ENCODE measurements around the gene PLCB3.

Gene PLCB3

DNA sequence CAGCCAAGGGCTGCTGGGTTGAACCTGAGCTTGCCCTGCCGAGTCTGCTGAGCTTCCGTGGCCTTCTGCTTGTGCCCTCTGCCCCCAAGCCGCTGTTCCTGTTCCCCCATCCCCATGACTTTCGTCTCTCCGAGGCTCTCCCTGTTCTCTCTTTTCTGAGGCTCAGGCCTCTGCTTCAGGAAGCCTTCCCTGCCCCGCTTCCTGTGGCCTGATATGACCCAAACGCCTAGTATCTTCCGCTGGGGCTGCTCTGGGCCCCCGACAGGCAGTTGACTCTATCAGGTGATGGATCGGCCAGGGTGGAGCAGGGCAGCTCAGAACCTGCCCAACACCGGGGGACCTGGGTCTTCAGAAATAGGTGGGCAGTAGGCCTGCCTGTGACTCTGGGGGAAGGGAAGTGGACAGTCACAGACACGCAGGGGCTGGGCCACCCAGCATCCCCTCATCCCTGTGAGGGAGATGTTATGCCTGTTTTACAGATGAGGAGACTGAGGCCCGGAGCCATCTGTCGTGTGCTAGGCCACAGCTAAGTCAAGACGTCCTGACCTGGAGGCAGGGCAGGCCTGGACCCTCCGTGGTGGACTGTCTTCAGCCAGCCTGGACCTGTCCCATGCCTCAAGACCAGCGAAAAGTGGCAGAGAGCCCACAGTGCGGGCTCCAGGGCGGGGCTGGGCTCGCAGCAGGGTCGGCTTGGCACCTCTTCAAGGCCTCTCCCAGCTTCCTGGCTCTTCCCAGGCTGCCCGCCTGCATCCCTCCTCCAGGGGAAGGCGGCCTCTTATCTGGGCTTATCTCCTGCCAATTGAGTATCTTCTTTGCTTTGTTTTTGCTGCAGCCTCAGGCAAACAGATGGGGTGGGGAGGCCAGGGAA, 16.9 kb downstream of the PLCB3 start:
- DNase-seq, result no peak

DNA sequence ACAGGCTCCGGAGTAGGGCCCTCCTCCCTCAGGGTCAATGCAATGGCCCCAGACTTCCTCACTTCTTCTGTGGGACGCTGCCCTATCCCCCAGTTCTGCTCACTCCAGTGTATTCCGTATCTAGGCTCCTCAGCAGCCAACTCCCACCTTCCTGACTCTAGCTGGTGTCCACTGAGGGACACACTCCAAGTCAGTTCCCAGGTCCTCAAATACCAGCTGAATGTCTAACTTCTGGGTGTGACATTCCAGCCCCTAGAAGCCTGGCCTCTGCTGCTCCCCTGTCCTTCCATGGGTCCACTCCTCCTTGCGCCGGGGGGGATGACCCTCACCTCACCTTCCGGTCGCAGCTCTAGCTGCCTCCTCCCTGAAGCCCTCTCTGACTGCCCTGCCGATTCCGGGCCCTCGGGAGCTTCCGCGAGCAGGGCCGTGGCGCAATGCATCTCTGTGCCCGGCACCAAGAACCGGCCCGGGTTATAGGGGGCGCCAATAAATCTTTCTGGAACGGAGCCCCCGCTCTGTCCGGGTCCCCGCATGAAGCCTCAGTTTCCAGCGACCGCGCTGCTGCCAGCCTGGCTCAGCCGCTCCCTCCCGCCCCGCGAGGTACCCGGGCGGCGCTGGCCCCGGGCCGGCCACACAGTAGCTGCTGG, 17.7 kb downstream of the PLCB3 start:
- DNase-seq, result no peak

DNA sequence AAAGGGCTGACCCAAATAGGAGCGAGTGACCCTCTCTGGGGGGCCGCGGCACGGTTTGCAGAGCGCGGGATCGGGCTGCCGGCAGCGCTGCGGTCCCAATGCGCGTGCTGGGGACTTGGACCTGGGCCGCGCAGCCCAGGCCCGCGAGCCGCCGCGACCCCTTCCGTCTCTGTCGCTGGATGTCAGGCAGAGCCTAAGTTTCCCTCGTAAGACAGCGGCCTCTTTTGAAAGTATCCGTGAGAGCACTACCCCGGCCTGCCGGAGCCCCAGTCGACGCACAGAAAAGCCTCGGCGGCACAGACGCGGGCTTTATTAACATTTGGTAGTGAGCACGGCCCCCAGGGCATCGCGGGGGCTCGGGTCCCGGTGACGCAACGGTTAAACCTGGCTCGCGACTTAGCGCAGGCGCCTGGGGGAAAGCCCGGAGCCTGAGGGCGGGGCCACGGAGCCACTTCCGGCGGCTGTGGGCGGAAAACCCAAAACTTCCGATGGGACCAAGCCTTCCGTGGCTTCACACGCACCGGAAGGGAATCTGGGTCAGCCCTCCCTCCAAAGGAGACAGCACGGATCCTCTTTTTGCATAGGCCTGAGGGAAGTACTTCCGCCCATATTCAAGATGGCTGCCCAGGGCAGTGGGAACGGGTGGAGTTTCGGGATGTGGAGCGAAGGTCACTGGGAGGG, 18.4 kb downstream of the PLCB3 start:
- DNase-seq, result peak; percentile 98

DNA sequence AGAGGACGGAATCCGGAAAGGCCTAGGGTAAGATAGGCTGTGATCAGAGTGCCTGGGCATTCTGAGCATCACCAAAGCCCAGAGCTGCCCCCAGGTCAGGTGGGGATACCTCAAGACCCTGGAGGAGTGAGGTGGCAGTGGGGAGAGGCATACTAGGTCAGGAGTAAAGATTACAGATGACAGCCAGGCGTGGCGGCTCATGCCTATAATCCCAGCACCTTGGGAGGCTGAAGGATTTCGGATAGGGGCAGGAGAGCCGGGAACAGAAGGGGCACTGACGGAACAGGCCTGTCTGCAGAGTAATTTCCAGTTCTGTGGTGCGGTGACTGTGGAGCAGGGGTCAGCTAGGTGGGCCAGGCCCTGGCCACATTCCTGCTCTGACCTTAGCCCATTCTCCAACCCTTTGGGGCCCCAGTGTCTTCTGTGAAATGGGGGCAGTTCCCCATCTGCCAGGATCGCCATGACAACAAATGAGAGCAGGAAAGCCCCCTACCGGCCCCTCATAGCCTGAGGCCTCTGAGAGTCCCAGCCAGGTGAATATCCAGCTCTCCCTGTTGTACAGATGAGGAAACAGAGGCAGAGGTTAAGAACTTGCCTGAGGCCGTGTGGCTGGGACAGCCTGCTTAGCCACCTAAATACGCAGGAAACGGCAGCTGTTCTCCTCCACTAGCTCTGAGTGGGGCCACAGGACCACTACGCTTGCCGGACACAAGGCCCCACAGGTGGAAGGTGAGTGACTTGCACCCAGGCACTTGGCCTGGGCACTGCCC, 23.9 kb downstream of the PLCB3 start:
- no peak for DNase-seq

DNA sequence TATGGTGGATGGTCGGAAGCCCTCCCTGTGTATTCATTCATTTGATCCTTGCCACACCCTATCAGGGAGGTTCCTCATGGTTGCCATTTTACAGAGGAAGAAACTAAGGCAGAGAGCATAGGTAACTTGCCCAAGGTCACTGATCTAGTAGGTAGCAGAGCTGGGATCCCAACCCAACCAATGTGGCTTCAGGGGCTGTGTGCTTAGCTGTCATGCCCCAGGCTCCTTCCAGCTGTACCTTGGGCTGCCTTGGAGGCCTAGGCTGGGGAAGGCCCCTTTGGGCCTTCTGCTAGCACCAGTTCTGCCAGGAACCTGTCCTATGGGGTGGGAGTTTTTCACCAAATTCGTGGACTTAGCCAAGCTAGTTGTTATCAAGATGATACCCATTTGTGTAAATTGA, 24.5 kb downstream of the PLCB3 start:
- DNase-seq, result no peak

DNA sequence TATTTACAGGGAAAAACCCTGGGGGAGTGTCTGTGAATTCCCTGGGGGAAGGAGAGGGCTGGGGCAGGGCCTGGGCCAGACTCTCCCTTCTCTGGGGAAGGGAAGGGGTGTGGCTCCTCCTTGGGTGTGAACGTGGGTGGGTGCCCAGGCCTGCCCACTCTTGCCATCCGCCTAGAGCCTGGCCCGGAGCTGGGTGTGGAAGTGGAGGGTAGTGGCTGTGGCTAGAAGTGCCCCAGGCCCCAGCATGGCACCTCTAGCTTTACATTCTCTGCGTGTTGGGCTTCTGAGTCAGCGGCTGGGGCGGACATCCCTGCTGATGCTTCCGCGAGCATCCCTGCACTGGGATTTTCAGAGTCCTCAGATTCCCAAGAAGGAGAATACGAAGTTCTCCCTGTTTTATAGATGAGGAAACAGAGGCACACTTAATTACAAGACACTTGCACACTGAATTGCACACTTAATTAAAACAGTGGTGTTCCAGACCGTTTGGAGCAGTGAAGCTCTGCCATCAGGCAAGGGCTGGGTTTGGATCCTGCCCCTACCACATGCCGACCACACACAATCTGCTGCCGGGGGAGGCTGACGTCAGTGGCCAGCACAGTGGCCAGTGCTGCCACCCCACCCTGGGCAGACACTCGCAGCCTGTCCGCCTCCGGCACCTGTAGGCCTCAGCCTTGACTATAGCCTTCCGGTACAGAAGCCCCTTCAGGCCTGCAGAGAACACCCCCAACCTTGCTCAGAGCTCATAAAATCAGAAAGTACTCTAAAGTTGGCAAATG, 25.5 kb downstream of the PLCB3 start:
- DNase-seq, result no peak

DNA sequence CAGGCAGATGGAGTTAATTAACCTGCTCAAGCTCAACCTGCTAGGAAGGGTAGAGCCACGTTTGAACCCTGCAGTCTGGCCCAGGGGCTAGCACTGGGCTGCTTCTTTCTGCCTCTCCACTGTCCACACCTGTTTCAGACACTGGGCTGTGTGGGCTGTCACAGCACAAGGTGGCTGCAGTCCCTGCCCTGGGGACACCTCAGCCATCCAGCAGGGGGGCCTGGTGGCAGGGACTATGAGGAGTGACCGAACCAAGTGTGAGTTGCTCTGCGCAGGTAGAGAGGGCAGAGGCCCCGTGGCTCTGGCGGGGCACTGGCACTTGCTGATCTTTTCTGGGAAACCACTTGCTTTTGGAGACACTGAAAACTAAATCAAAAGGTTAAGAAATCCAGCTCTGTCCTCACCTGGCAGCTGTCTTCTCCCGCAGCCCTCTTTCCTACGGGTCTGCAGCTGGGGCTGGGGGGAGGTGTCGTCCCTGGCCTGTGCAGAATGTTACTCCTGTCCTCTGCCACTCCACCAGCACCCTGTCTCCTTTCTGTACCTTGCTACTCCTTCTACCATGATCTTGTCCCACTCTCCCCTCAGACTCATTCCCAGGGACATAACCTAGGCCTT, 27.4 kb downstream of the PLCB3 start:
- DNase-seq, result no peak

DNA sequence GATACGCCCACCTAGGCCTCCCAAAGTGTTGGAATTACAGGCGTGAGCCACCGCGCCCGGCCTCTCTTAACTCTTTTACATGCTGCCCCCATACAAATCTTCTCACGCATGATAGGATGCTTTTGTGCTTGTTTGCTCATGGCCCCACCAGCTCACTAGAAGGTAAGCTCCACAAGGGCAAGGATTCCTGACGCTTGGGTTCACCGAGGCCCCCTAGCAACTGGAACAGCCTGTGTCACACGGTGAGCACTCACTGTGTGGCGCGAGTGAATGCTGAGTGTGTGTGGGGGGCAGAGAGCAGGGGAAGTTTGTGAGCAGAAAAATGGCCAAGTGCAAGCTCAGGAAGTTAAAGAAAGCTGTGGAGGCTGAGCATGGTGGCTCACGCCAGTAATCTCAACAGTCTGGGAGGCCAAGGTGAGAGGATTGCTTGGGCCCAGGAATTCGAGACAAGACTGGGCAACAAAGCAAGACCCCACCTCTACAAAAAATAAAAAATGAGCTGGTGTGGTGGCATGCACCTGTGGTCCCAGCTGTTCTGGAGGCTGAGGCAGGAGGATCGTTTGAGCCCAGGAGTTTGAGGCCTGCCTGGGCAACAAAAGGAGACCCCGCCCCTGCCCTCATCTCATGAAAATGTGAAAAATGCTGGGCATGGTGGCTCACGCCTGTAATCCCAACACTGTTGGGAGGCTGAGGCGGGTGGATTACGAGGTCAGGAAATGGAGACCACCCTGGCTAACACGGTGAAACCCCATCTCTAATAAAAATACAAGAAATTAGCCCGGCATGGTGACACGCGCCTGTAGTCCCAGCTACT, 30.8 kb downstream of the PLCB3 start:
- no peak for DNase-seq

DNA sequence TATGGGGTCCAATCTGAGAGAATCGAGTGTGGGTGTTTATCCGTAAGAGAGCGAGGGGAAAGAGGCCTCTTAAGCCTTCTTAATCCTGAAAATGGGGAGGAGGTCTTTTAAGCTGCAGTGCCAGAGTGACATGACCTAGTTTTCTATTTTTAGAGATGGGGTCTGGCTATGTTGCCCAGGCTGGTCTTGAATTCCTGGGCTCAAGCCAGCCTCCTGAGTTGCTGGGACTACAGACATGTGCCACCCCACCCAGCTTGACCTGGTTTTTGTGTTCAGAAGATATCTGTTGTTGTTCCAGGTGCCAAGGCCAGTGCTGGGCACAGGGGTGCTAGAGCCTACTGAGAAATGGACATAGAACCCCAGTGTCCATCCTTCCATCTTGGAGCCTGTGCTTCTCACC, 31.8 kb downstream of the PLCB3 start:
- DNase-seq, result no peak

DNA sequence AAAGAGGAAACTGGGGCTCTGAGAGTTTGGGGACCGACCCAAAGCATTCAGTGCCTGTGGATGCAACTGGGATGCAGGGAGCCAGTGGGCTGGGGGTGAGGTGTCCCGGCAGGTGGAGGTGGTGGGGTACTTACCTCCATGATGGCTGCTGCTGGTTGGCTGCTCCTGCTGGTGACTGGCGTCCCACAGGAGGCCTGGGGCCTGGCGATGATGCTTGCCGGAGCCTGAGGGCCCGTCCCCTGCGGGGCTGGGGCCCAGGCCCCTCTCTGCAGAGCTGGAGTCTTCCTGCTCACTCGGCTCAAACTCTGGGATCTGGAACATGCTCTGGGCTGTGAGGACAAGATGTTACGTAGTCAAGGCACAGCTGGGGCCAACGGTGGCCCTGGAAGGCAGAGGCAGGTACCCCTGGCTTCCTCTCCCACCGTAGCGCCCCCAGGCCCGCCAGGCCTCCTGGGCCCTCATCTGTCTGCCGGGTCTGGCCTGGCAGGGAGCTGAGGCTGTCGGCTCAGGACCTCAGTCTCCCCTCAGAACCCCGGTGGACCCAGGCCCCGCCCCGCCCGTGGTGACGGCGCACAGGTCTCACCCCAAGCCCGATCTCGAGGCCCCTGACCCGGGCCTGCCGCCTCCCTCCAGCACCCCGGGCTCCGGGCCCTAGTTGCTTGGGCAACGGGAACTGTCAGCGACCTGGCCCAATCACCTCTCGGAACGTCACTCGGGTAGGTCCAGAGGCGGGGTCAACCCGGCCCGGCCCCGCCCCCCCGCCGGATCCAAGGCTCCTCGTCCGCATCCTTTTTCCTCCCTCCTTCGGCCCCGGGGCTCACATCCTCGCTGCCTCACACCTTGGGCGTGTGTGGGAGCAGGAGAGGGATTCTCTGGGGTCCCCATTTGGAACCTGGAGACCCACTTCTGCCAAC, 33.0 kb downstream of the PLCB3 start, which contains the start of gene BAD:
Gene BAD (minus strand): TSS at position 618 of the 914 bp plus-strand sequence. CDS start 297 bp downstream, at position 321.
- DNase-seq, result peak; percentile 96

DNA sequence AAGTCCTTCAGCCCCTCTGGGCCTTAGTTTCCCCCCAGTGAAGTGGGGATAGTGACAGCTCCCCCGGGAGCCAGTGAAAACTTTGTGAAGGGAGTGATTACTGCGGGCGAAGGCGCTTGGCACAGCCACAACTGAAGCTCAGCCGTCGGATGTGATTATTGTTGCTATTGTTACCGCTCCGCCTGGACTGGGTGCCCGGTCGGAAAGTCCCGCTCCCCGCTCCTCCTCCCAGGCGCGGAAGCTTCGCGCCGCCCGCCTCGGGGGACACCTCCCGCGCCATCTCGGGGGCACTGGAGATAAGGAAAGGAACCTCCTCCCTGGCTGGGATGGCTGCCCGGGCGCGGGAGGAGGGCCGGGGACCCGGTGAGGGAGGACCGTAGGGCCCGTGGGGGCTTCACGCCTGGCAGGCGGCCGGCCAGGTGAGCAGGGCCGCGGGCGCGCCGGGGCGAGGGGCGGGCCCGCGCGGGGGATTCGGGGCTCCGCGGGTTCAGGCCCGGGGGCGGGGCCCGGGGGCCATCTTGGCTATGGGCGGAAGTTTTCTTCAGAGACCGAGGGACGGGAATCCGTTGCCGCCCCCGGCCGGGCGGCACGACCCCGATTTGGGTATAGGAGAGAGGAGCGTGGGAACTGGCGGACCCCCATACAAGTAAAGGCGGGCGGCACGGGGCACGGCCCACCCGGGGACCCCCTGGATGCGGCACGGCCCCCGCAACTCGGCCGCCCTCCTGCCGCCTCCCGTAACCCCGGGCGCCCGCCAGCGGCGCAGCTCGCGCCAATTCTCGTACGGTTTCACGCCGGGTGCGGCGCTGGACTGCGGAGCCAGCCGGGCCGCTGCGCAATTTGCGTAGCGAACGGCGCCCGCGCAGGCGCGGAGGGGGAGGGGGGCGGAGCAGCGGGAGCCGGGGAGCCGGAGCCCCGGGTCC, 33.9 kb downstream of the PLCB3 start, which contains the start of gene GPR137:
Gene GPR137 (plus strand): TSS at position 887 of the 923 bp plus-strand sequence. CDS start 677 bp downstream, outside the sequence.
- peak; percentile 92 for DNase-seq

DNA sequence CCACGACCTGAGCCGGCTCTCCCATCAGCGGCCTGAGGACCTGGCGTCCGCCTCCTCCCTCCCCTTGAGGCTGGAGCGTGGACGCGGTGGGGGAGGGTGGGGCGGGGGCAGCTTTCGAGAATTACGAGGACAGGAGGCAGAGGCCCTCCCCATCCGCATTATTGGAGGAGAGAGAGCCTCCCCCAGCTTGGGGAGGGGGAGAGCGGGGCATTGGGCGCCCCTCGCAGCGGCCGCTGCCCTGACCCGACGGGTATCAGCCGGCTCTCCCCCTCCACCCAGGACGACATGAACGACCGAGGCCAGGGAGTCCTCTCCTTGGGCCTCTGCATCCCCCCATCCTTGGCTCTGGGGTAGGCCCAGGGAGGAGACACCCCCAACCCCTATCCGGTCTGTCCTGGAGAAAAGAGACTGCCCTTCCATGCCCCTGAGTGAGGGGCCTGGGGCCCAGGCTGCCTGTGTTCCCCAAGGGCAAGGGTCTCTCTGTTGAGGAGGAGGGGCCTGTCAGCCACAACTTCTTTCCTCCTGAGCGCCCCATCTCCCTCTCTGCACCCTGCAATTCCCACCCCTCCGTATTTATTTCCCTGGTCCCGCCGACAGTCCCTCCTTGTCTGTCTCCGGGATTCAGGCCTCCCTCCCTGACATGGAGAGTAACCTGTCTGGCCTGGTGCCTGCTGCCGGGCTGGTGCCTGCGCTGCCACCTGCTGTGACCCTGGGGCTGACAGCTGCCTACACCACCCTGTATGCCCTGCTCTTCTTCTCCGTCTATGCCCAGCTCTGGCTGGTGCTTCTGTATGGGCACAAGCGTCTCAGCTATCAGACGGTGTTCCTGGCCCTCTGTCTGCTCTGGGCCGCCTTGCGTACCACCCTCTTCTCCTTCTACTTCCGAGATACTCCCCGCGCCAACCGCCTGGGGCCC, 34.8 kb downstream of the PLCB3 start:
- peak; percentile 37 for DNase-seq

DNA sequence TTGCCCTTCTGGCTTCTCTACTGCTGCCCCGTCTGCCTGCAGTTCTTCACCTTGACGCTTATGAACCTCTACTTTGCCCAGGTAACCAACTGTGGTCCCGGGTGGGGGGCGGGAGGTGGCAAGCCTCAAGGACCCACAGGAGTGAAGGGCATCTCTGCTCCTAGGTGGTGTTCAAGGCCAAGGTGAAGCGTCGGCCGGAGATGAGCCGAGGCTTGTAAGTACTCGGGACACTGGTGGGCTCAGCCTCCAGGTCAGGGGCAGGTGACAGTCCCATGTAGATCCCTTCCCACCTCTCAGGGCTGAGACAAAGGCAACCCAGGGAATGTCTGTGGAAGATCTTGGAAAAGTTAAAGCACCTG, 35.5 kb downstream of the PLCB3 start:
- DNase-seq, result no peak

DNA sequence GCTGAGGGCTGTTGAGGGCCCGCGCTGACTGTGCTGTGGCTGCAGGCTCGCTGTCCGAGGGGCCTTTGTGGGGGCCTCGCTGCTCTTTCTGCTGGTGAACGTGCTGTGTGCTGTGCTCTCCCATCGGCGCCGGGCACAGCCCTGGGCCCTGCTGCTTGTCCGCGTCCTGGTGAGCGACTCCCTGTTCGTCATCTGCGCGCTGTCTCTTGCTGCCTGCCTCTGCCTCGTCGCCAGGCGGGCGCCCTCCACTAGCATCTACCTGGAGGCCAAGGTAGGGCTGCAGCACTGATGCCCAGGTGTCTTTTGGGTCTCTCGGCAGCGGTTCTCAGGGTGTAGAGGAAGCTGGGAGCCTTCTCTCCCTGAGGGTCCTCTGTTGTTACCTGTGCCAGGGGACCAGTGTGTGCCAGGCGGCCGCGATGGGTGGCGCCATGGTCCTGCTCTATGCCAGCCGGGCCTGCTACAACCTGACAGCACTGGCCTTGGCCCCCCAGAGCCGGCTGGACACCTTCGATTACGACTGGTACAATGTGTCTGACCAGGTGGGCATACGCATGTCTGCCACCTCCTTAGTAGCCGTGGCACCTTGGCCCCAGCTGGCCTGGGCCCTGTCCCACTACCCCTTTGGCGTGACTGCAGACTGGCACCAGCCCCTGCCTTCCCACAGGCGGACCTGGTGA, 36.5 kb downstream of the PLCB3 start:
- DNase-seq, result no peak

DNA sequence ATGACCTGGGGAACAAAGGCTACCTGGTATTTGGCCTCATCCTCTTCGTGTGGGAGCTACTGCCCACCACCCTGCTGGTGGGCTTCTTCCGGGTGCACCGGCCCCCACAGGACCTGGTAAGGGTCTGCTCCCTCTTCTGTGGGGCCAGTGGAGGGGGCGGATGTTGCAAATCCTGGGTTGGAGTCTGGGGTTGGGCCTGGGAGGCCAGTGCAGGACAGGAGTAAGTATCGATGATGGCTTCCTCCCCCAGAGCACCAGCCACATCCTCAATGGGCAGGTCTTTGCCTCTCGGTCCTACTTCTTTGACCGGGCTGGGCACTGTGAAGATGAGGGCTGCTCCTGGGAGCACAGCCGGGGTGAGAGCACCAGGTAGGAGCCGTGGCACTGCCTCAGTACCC, 37.0 kb downstream of the PLCB3 start:
- no peak for DNase-seq

DNA sequence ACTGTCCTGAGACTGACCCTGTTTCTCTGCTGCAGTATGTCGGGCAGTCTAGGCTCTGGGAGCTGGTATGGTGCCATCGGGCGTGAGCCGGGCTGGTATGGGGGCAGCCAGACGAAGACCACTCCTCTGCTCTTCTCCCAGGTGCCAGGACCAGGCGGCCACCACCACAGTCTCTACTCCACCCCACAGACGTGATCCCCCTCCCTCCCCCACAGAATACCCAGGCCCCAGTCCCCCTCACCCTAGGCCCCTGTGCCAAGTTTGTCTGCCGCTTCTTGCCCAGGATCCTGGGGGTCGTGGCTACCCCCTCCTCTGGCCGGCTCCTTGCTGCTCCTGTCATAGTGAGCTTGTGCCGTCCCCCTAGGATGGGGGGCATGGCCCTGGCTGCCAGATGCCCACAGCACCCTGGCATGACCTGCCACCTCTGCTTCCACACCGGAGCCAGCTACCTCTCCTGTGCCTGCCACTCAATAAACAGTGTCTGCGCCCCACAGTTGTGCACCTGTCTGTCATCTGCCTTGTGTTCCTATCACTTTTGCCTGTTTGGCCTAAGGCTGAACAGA, 37.8 kb downstream of the PLCB3 start:
- no peak for DNase-seq
